ENCODE measurements around the gene COMMD10.

Gene COMMD10

GRCh38 chr5:116313366-116313765 lies 228.5 kb downstream of the COMMD10 start:
- TF ChIP-seq REST (IDR thresholded peaks at IDR 0.05; ENCODE audit: insufficient read depth in 1 of 2, low read depth in 2 of 2, low read length in 2 of 2) (no peak), FOXP2 (optimal IDR thresholded peaks at IDR 0.05; ENCODE audit: borderline replicate concordance, extremely low read depth, extremely low read length, insufficient read depth) (no peak), POLR2AphosphoS5 (IDR thresholded peaks at IDR 0.05; ENCODE audit: low read depth, low read length) (no peak)

- TF ChIP-seq POLR2AphosphoS5 (IDR thresholded peaks at IDR 0.05; ENCODE audit: low read depth, low read length) = no peak
- TF ChIP-seq TAF1 (IDR thresholded peaks at IDR 0.05; ENCODE audit: borderline replicate concordance, insufficient read depth, low read length) = no peak
- no peak for TF ChIP-seq FOXP2 (optimal IDR thresholded peaks at IDR 0.05; ENCODE audit: borderline replicate concordance, extremely low read depth, extremely low read length, insufficient read depth)
- TF ChIP-seq SIN3A (IDR thresholded peaks at IDR 0.05; ENCODE audit: borderline replicate concordance, insufficient read depth, low read length) = no peak
- TF ChIP-seq REST (IDR thresholded peaks at IDR 0.05; ENCODE audit: insufficient read depth in 1 of 2, low read depth in 2 of 2, low read length in 2 of 2) = no peak
These were observed 230.7 kb downstream of the COMMD10 start for GRCh38 chr5:116315531-116315930.

- no peak for TF ChIP-seq POLR2AphosphoS5 (IDR thresholded peaks at IDR 0.05; ENCODE audit: low read depth, low read length)
- TF ChIP-seq SIN3A (IDR thresholded peaks at IDR 0.05; ENCODE audit: borderline replicate concordance, insufficient read depth, low read length) = no peak
- no peak for TF ChIP-seq REST (IDR thresholded peaks at IDR 0.05; ENCODE audit: insufficient read depth in 1 of 2, low read depth in 2 of 2, low read length in 2 of 2)
- no peak for TF ChIP-seq FOXP2 (optimal IDR thresholded peaks at IDR 0.05; ENCODE audit: borderline replicate concordance, extremely low read depth, extremely low read length, insufficient read depth)
- no peak for TF ChIP-seq TAF1 (IDR thresholded peaks at IDR 0.05; ENCODE audit: borderline replicate concordance, insufficient read depth, low read length)
These were observed 233.4 kb downstream of the COMMD10 start for GRCh38 chr5:116318091-116318854.

- TF ChIP-seq REST (IDR thresholded peaks at IDR 0.05; ENCODE audit: insufficient read depth in 1 of 2, low read depth in 2 of 2, low read length in 2 of 2) (no peak), POLR2AphosphoS5 (IDR thresholded peaks at IDR 0.05; ENCODE audit: low read depth, low read length) (no peak), FOXP2 (optimal IDR thresholded peaks at IDR 0.05; ENCODE audit: borderline replicate concordance, extremely low read depth, extremely low read length, insufficient read depth) (no peak), SIN3A (IDR thresholded peaks at IDR 0.05; ENCODE audit: borderline replicate concordance, insufficient read depth, low read length) (no peak), TAF1 (IDR thresholded peaks at IDR 0.05; ENCODE audit: borderline replicate concordance, insufficient read depth, low read length) (no peak)
These were observed 235.7 kb downstream of the COMMD10 start for GRCh38 chr5:116320486-116320885.
